ENCODE data around the gene S1PR1.
A peak's percentile ranks its signal among the peaks of the same experiment; 100 is the strongest.
"Not testable (repeated sequence)": the region's sequence is repeated elsewhere in the genome, so short reads cannot be mapped to it uniquely, and the experiment has no call there.

Gene S1PR1

DNA sequence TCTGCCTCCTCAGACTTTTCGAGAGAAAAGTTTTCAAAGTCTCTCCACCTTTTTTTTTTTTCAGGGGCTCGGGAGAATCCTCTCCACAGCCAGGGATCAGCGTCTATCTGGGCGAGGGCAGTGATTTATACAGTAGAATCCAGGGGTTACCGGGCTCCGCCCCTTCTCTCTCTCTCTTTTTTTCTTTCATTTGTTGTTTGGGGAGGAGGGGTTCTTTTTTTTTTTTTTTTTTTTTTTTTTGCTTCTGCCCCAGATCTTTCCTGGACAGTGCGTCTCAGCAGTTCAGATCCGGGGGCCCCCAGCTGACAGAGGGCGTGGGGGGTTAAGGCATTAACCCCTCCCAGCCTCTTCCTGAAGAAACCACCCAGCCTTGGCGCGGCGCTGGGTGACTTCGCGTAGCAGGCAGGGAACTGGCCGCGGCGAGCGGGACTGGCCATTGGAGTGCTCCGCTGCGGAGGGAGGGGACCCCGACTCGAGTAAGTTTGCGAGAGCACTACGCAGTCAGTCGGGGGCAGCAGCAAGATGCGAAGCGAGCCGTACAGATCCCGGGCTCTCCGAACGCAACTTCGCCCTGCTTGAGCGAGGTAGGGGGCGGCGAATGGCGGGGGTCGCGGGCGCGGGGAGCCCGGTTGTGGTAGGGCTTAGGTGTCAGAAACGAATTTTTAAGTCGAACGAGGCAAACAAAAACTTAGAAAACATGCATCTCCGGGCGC is at the start of gene S1PR1:
Gene S1PR1, plus strand, starts transcription at position 504 of the 713 bp plus-strand sequence. CDS start 1,966 bp downstream, outside the sequence.
- DNase-seq = peak; percentile 87

DNA sequence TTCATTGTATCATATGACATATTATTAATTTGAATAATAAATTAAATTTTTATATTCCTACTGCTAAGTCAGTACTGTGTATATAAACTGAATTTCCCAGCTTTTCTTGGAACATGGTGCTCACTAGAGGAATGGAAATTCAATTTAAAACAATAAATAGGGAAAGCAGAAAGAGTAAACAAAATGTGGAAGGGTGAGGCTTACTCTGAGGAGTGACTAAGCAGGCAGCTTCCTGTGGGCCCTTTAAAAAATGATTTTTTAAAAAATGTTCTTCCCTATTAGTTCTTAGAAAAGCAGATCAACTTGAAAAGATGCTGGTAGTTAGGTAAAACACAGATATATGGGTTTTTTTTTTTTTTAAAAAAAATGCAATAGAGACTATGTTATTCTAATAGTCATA is 49.5 kb upstream of the S1PR1 start:
- DNase-seq = no peak

- no peak for DNase-seq
These were observed 48.5 kb upstream of the S1PR1 start for GRCh38 chr1:101188331-101188730.

DNA sequence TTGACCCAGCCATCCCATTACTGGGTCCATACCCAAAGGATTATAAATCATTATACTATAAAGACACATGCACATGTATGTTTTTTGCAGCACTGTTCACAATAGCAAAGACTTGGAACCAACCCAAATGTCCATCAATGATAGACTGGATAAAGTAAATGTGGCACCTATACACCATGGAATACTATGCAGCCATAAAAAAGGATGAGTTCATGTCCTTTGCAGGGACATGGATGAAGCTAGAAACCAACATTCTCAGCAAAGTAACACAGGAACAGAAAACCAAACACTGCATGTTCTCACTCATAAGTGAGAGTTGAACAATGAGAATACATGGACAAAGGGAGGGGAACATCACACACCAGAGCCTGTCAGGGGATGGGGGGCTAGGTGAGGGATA is 47.9 kb upstream of the S1PR1 start:
- not testable (repeated sequence) for DNase-seq

- DNase-seq = no peak
These were observed 46.4 kb upstream of the S1PR1 start for GRCh38 chr1:101190441-101190840.

- DNase-seq = no peak
These were observed 45.8 kb upstream of the S1PR1 start for GRCh38 chr1:101191049-101191448.

DNA sequence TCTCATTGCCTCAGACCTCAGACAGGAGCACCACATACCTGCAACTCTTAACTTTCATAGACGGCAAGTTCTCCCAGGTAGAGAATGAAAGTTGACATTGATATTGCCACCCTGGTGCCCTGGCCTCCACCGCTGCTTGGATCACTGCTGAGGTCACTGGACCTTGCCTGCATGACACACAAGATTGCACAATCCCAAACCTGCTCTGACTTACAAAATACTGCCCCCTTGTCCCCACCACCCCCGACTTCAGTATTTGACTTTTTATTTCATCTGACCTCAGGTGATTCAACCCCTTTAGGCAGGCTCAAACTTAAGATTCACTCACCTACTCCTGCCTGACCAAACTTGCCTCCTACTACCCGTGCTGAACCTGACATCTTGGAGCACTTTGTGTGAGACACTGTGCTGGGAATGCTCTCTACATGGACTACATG is 43.1 kb upstream of the S1PR1 start:
- DNase-seq = no peak

DNA sequence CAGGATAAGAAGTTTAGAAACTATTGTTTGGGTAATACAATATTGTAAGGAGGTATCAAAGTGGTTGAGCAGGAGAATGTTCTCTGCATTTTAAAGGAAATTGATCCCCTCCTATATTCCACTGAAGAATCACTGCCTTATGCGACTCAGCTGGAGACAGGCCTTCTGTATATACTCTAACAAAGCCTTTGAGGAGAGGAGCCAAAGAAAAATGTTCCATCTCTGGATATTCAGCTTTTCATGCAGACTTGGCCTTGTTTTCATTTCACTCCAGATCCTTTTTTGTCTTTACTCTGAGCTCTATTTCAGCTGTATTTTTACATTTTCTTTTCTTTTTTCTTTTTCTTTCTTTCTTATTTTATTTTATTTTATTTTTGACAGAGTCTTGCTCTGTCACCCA is 42.1 kb upstream of the S1PR1 start:
- DNase-seq = no peak

DNA sequence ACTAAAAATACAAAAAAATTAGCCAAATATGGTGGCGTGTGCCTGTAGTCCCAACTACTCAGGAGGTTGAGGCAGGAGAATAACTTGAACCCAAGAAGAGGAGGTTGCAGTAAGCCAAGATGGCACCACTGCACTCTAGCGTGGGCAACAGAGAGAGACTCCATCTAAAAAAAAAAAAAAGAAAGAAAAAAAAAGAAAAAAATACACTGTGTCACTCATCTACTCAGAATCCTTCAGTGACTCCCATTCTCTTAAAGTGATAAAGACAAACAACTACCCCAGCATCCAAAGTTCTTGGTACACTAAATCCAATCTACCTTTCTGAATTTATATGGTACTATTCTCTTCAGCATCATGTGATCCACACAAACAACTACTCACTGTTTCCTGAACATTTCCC is 40.2 kb upstream of the S1PR1 start:
- no peak for DNase-seq

DNA sequence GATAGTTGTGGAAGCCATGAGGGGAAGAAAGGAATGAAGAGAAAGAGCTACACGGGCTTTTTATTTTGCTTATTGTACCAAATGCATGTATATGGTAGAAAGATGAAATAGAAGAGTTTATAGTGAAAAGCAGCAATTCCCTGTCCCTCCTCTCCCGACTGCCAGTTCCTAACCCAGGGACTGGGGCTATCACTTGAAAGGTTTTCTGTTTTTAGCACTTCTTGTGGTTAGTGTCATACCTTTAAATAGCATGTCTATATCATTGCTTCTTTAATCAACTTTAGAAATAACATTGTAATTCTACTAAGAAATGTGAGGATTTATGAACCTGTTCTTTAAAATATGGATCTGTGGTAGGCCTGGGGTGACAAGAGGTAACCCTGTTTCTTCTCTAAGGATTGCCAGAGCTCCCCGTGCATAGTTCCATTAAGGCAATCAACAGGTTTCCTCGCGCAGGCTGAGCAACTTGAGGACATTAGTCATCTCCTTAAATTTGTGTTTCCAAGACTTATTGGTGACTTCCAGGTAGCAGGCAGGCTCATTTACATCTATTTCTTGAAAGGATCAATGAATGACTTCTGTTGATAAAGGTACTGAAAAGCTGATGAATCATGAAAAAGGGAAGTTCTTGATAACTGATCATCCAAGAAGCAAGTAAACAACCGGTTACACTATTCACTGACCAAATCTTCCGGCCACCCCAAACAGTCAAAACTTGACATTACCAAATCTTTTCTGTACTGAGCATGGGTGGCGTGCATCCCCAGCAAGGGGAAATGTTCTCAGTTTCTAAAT is 37.8 kb upstream of the S1PR1 start:
- peak; percentile 70 for DNase-seq

GRCh38 chr1:101199637-101199982 is 37.2 kb upstream of the S1PR1 start:
- no peak for DNase-seq

DNA sequence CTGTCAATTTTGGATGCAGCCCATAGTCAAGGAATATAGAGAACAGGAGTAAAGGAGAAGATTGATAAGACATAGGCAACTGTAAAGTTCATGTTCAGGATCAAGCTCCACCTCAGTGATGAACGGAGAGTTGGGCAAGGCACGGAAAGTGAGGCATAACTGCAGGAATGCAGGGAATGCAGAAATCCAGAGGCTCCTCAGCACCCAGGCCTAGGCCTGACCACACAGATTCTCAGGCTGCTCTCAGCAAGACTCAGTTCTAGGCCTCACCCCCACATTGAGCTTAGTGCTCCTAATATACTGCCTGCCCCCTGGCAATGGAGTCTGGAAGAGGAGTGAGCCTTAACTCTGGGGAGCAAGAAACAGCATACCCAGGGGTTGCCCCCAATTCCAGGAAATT is 36.3 kb upstream of the S1PR1 start:
- no peak for DNase-seq

- no peak for DNase-seq
These were observed 32.8 kb upstream of the S1PR1 start for GRCh38 chr1:101203820-101204540.

GRCh38 chr1:101205457-101205856 is 31.4 kb upstream of the S1PR1 start:
- DNase-seq = no peak

GRCh38 chr1:101206139-101206538 is 30.7 kb upstream of the S1PR1 start:
- not testable (repeated sequence) for DNase-seq

- DNase-seq = not testable (repeated sequence)
These were observed 29.5 kb upstream of the S1PR1 start for GRCh38 chr1:101207271-101207670.

GRCh38 chr1:101207891-101208290 is 28.9 kb upstream of the S1PR1 start:
- no peak for DNase-seq

GRCh38 chr1:101215363-101216011 is 21.3 kb upstream of the S1PR1 start:
- no peak for DNase-seq

DNA sequence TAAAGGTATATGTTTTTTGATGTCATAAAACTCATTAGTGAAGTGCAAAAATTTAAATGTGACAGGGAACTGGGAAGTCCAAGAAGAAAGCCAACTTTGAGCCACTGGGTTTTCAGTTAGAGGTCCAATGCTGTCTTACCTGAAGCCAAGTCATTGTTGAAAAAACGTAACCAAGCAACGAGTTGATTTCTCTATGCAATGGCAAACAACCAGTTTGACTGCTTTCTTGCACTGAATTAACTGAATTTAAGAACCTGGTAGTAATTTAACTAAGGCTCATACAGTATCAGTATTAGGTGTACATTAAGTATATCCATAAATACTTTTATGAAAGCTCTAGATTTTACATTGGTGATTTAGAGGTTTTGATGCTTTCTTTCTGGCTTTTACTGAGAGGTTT is 20.2 kb upstream of the S1PR1 start:
- DNase-seq = no peak

- no peak for DNase-seq
These were observed 19.7 kb upstream of the S1PR1 start for GRCh38 chr1:101217148-101217547.

GRCh38 chr1:101218968-101219367 is 17.9 kb upstream of the S1PR1 start:
- not testable (repeated sequence) for DNase-seq

DNA sequence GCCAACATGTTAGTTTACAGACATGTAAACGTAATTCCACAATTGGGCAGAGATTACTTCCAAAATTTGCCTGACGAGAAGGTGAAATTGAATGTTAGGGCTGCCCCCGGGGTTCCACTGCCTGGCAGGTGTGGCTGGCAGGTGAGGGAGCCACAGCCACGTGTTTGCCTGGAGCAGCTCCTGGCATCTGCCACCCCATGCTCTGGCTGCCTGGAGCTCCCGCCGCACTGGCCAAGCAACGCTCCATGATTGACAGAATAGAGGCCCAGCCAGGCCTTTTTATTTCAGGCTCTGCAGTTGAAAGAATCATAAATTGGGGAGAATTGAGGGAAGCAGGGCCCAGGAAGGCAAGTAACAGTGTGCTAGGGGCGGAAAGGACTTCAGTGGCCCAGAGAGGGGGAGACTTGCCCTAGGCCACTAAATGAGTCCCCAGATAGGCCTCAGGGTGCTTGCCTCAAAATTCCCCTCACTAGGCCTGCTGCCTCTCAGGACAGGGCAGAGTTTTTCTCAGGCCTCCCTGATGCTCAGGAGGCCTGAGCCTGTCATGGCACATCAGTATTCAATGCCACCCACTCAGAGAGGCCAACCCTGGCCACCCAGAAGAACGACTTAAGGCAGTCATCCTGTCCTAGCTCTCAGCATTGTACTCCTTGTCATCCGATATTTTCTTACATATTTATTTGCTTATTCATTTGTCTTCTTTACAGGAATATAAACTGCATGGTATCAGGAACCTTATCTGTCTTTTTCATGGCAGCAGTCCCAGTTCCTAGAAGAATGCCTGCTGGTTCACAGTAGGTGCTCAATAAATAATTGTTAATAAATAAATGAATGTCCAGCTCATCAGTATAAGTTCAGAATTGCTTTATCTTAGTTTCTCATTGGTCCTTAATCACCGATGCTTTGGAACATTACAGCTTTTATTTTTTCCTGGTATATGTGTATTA is 16.6 kb upstream of the S1PR1 start:
- DNase-seq = no peak
